Astrocyte (in vitro differentiated cells and primary cell): ENCODE results near the gene SLCO4A1. TPM values are rescaled to one million over a fixed set of nuclear protein-coding genes. Genes with fewer than 3 reads are reported as not detected.

Experiments used
- DNase-seq: peaks from one replicate; pipeline ENCODE4 v3.0.0-alpha.2; 2010; ENCODE audit warnings: low read depth
- FAIRE-seq: peaks from 2 replicates; lab custom pipeline; 2011; peaks lifted over from hg19 to GRCh38; lab: Jason Lieb, UNC
- H2AFZ ChIP-seq: 2 replicates; pipeline ENCODE4 v1.6.0; 2012; ENCODE audit warnings: low read depth, low read length, inconsistent platforms
- H3K27ac ChIP-seq: 2 replicates; pipeline ENCODE4 v1.5.1; 2011; ENCODE audit warnings: low read depth, low read length, inconsistent platforms
- H3K27me3 ChIP-seq: 2 replicates; pipeline ENCODE4 v1.6.0; 2011; ENCODE audit warnings: low read length, inconsistent platforms; ENCODE audit not compliant: insufficient read depth
- H3K36me3 ChIP-seq: 2 replicates; pipeline ENCODE4 v1.5.1; 2011; ENCODE audit warnings: low read length, inconsistent platforms; ENCODE audit not compliant: insufficient read depth
- H3K4me1 ChIP-seq: 2 replicates; pipeline ENCODE4 v1.5.1; 2011; ENCODE audit warnings: low read length, inconsistent platforms; ENCODE audit not compliant: insufficient read depth
- H3K4me2 ChIP-seq: 2 replicates; pipeline ENCODE4 v1.6.0; 2012; ENCODE audit warnings: low read length, inconsistent platforms
- H3K4me3 ChIP-seq: 2 replicates; pipeline ENCODE4 v1.5.1; 2011; ENCODE audit warnings: low read depth, mild to moderate bottlenecking, low read length, inconsistent platforms; ENCODE audit not compliant: insufficient read depth
- H3K79me2 ChIP-seq: 2 replicates; pipeline ENCODE4 v1.6.0; 2012; ENCODE audit warnings: mild to moderate bottlenecking, low read length, inconsistent platforms; ENCODE audit not compliant: insufficient read depth
- H3K9ac ChIP-seq: 2 replicates; pipeline ENCODE4 v1.6.0; 2012; ENCODE audit warnings: mild to moderate bottlenecking, low read length, inconsistent platforms
- H3K9me3 ChIP-seq: 2 replicates; pipeline ENCODE4 v1.5.1; 2012; ENCODE audit warnings: low read depth, mild to moderate bottlenecking, low read length, inconsistent platforms; ENCODE audit not compliant: insufficient read depth
- H4K20me1 ChIP-seq: 2 replicates; pipeline ENCODE4 v1.6.0; 2012; ENCODE audit warnings: low read length, inconsistent platforms; ENCODE audit not compliant: insufficient read depth
- H3K27ac Mint-ChIP-seq: one replicate; pipeline ENCODE4 v1.8.0; 2021; ENCODE audit warnings: mild to moderate bottlenecking, mixed read lengths; ENCODE audit not compliant: unreplicated experiment
- H3K27me3 Mint-ChIP-seq: one replicate; pipeline ENCODE4 v1.8.0; 2021; ENCODE audit warnings: low read depth, mixed read lengths; ENCODE audit not compliant: unreplicated experiment
- H3K36me3 Mint-ChIP-seq: one replicate; pipeline ENCODE4 v1.8.0; 2021; ENCODE audit warnings: low read depth, mixed read lengths; ENCODE audit not compliant: unreplicated experiment
- H3K4me1 Mint-ChIP-seq: one replicate; pipeline ENCODE4 v1.8.0; 2021; ENCODE audit warnings: low read depth, mixed read lengths; ENCODE audit not compliant: unreplicated experiment
- H3K4me3 Mint-ChIP-seq: one replicate; pipeline ENCODE4 v1.8.0; 2021; ENCODE audit warnings: mild to moderate bottlenecking, moderate library complexity, mixed read lengths; ENCODE audit not compliant: unreplicated experiment
- H3K9me3 Mint-ChIP-seq: one replicate; pipeline ENCODE4 v1.8.0; 2021; ENCODE audit warnings: mild to moderate bottlenecking, mixed read lengths; ENCODE audit not compliant: unreplicated experiment
- CTCF ChIP-seq: IDR thresholded peaks from 2 replicates; pipeline ENCODE4 v1.5.1; 2011; ENCODE audit warnings: low read depth, mild to moderate bottlenecking, inconsistent platforms, low read length, moderate library complexity; ENCODE audit not compliant: insufficient read depth
- EZH2 ChIP-seq: IDR thresholded peaks from 2 replicates; pipeline ENCODE4 v1.6.1; 2012; ENCODE audit warnings: mild to moderate bottlenecking, low read length, inconsistent platforms; ENCODE audit not compliant: insufficient read depth
- total RNA-seq: library from RNA; stranded (reverse); gene quantifications from 2 replicates; pipeline ENCODE4 v1.2.1, GENCODE V29; 2021

SLCO4A1 gene
- total RNA-seq, 1 donor from 2014 or later = 0.43 TPM

GRCh38 chr20:62693524-62693922 is 51.2 kb downstream of the SLCO4A1 start:
- Histone ChIP-seq H2AFZ (no peak overlapping the region), H3K4me3 (no peak overlapping the region), H3K27me3 (peaks cover 14% of the 10 kb centered on the region), H4K20me1 (no peaks in the 10 kb centered on the region), H3K36me3 (no peaks in the 10 kb centered on the region), H3K9me3 (no peaks in the 10 kb centered on the region), H3K79me2 (no peaks in the 10 kb centered on the region), H3K9ac (no peak overlapping the region), H3K4me1 (peaks cover 3% of the 10 kb centered on the region), H3K27ac (no peak overlapping the region), H3K4me2 (no peak overlapping the region)
- no peak overlapping the region for H3K27ac Mint-ChIP-seq
- TF ChIP-seq CTCF (no peak), EZH2 (no peak)
- no peak overlapping the region for H3K4me3 Mint-ChIP-seq
- H3K9me3 Mint-ChIP-seq = no peaks in the 10 kb centered on the region
- peaks cover 3% of the 10 kb centered on the region for H3K36me3 Mint-ChIP-seq
- peaks cover 9% of the 10 kb centered on the region for H3K4me1 Mint-ChIP-seq
- peaks cover 53% of the 10 kb centered on the region for H3K27me3 Mint-ChIP-seq
- no peak for FAIRE-seq
- DNase-seq = no peak

GRCh38 chr20:62694106-62694505 is 51.8 kb downstream of the SLCO4A1 start:
- no peak for FAIRE-seq
- Histone ChIP-seq H3K27ac (no peak overlapping the region), H3K4me1 (no peaks in the 10 kb centered on the region), H4K20me1 (no peaks in the 10 kb centered on the region), H3K27me3 (peaks cover 14% of the 10 kb centered on the region), H2AFZ (no peak overlapping the region), H3K9me3 (no peaks in the 10 kb centered on the region), H3K9ac (no peak overlapping the region), H3K79me2 (no peaks in the 10 kb centered on the region), H3K4me3 (no peak overlapping the region), H3K36me3 (no peaks in the 10 kb centered on the region), H3K4me2 (no peak overlapping the region)
- Mint-ChIP-seq H3K4me1 (peaks cover 6% of the 10 kb centered on the region), H3K36me3 (peaks cover 3% of the 10 kb centered on the region), H3K27ac (no peak overlapping the region), H3K4me3 (no peak overlapping the region), H3K27me3 (peaks cover 53% of the 10 kb centered on the region), H3K9me3 (no peaks in the 10 kb centered on the region)
- TF ChIP-seq CTCF (no peak), EZH2 (no peak)
- DNase-seq = no peak

- peaks cover 3% of the 10 kb centered on the region for H3K36me3 Mint-ChIP-seq
- FAIRE-seq (no peak), DNase-seq (no peak)
Measured at GRCh38 chr20:62694868-62695267, 52.6 kb downstream of the SLCO4A1 start.

More at GRCh38 chr20:62694868-62695267, 52.6 kb downstream of the SLCO4A1 start:
- no peak overlapping the region for H2AFZ ChIP-seq
- no peak overlapping the region for H3K4me3 ChIP-seq
- peaks cover 6% of the 10 kb centered on the region for H3K4me1 Mint-ChIP-seq
- no peaks in the 10 kb centered on the region for H4K20me1 ChIP-seq
- no peak overlapping the region for H3K27ac Mint-ChIP-seq
- no peak overlapping the region for H3K4me2 ChIP-seq
- no peaks in the 10 kb centered on the region for H3K9me3 ChIP-seq
- H3K36me3 ChIP-seq = no peaks in the 10 kb centered on the region
- no peak overlapping the region for H3K9ac ChIP-seq
- H3K27ac ChIP-seq = no peak overlapping the region
- peaks cover 55% of the 10 kb centered on the region for H3K27me3 Mint-ChIP-seq
- no peaks in the 10 kb centered on the region for H3K79me2 ChIP-seq
- H3K4me3 Mint-ChIP-seq = no peak overlapping the region
- no peaks in the 10 kb centered on the region for H3K9me3 Mint-ChIP-seq
- TF ChIP-seq CTCF = no peak
- no peaks in the 10 kb centered on the region for H3K4me1 ChIP-seq
- peaks cover 14% of the 10 kb centered on the region for H3K27me3 ChIP-seq
